ENCODE measurements around the gene CSNK1E. TPM values are rescaled to one million over a fixed set of nuclear protein-coding genes. Genes with fewer than 3 reads are reported as not detected.

The CSNK1E gene
- total and polyA plus RNA-seq, 2 experiments from 2014 or later, result 85.8 to 123 TPM

DNA sequence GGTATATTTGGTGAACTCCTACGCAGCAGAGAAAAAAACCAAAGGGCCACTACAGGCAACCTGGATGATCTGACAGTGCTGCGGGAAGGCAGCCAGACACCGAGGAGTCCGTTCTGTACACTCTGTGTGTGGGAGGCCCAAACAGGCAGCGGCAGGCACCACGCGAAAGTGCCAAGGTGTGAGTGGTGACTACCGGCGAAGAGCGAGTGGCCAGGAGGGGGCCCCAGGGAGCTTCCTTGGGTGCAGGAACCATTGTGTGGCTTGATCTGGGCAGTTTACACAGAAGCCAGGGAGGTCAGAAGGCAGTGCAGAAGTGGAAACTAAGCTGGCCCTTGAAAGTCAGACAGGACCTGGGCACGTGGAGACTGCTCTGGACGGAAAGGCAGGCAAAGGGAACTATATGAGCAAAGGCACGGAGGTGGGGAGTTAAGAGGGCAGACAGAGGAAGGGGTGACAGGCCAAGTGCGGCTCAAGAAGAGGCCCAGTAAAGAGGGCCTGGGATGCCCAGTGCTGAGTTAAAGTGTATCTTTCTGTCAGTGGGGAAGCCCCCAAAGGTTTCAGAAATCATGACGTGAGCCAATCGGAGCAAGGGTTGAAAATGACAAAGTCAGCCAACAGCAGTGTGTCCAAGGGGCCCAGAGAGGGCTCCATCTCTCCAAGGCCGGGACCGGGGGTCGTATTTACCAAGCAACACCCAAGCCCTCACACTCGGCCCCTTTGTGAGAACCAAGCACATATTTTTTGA, 55.0 kb downstream of the CSNK1E start:
- Histone ChIP-seq H3K9me2 (replicated peaks; ENCODE audit: insufficient read depth) (no peaks in the 10 kb centered on the region), H4K20me1 (ENCODE audit: insufficient read depth, poor library complexity, severe bottlenecking) (peaks cover 36% of the 10 kb centered on the region), H3K4me2 (no peak overlapping the region), H3K27ac (no peak overlapping the region), H3K4me1 (ENCODE audit: insufficient read depth) (peaks cover 42% of the 10 kb centered on the region), H3K27me3 (no peaks in the 10 kb centered on the region), H3K79me2 (peaks cover 99% of the 10 kb centered on the region), H2AFZ (no peak overlapping the region), H3K9me3 (ENCODE audit: low read depth) (no peaks in the 10 kb centered on the region), H3K4me3 (no peak overlapping the region), H3K36me3 (replicated peaks; ENCODE audit: insufficient read depth, low read depth) (no peaks in the 10 kb centered on the region)
- TF ChIP-seq EZH2phosphoT487 (IDR thresholded peaks at IDR 0.05; ENCODE audit: low read depth, severe bottlenecking, unreplicated experiment) (no peak), EZH2 (IDR thresholded peaks at IDR 0.05; ENCODE audit: borderline replicate concordance) (no peak)
- TF ChIP-seq, protein P1, sequence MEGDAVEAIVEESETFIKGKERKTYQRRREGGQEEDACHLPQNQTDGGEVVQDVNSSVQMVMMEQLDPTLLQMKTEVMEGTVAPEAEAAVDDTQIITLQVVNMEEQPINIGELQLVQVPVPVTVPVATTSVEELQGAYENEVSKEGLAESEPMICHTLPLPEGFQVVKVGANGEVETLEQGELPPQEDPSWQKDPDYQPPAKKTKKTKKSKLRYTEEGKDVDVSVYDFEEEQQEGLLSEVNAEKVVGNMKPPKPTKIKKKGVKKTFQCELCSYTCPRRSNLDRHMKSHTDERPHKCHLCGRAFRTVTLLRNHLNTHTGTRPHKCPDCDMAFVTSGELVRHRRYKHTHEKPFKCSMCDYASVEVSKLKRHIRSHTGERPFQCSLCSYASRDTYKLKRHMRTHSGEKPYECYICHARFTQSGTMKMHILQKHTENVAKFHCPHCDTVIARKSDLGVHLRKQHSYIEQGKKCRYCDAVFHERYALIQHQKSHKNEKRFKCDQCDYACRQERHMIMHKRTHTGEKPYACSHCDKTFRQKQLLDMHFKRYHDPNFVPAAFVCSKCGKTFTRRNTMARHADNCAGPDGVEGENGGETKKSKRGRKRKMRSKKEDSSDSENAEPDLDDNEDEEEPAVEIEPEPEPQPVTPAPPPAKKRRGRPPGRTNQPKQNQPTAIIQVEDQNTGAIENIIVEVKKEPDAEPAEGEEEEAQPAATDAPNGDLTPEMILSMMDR (IDR thresholded peaks at IDR 0.05; ENCODE audit: poor library complexity), result peak; percentile 39
- no peak for DNase-seq (ENCODE audit: low spot score)
- 80% methylated on average over 20 of the region's 20 CpGs for WGBS (ENCODE audit: low lambda C conversion rate, missing lambda C conversion rate)

DNA sequence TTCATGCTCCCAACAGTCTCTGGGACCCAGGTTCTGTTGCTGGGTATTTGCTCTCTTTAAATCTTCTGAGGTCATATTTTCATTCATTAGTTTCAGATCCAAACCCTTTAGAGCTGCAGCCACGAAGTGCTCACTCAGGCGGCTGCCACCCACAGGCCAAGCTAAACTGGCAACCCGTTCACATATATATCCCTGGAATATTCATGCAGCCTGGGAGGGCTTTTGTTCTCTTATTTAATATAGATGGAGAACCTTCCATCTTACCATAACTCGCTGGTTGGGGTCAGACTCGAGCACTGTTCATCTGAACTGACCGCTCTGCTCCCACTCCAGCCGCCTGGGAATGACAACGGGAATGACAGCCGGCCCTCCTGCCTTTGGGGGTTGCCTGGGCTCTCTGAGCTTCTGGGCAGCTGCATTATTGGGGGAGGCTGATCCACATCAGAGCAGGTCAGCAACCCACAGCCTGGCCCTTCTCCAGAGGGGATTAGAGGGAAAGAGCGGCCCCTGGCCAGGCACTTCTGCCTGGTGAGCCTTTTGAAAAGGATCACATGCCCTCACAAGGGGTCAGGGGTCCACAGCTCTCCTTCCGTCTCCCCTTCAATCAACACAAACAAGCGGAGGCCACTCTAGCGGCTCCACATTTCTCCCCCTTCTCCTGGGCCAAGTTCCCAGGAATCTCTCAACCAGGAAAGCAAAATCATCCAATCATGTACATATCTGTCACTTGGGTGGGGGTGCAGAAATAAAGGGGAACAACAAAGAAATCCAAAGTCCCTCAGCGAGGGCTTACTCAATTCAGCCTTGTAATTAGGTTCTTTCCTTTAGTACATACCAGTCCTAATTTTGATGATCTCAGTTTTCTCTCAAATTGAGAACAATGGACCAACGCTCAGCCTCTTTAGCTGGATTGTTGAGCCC, 56.2 kb downstream of the CSNK1E start:
- WGBS (ENCODE audit: low lambda C conversion rate, missing lambda C conversion rate), result 73% methylated on average over 15 of the region's 15 CpGs
- Histone ChIP-seq H3K4me2 (peak overlapping the region; percentile 51), H3K27ac (peak overlapping the region; percentile 47)

DNA sequence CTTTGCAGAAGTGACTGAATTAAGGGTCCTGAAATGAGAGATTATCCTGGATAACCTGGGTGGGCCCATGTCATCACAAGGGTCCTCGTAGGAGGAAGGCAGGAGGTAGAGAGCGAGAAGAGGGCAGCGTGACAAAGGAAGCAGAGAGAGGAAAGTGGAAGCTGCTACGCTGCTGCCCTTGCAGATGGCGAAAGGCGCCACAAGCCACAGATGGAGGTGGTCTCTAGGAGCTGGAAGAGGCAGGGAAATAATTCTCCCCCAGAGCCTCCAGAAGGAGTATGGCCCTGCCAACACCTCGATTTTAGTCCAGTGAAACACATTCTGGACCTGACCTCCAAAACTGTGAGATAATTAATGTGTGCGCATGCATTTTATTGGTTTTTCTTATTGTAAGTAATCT, 57.9 kb downstream of the CSNK1E start:
- Histone ChIP-seq H4K20me1 (ENCODE audit: insufficient read depth, poor library complexity, severe bottlenecking) (peaks cover 9% of the 10 kb centered on the region), H3K4me3 (no peak overlapping the region), H3K9me3 (ENCODE audit: low read depth) (no peaks in the 10 kb centered on the region), H3K36me3 (replicated peaks; ENCODE audit: insufficient read depth, low read depth) (no peaks in the 10 kb centered on the region), H2AFZ (no peak overlapping the region), H3K27ac (peak overlapping the region; percentile 93), H3K9me2 (replicated peaks; ENCODE audit: insufficient read depth) (no peaks in the 10 kb centered on the region), H3K79me2 (peaks cover 99% of the 10 kb centered on the region), H3K4me1 (ENCODE audit: insufficient read depth) (peaks cover 34% of the 10 kb centered on the region), H3K4me2 (no peak overlapping the region), H3K27me3 (no peaks in the 10 kb centered on the region)
- DNase-seq (ENCODE audit: low spot score), result no peak
- WGBS (ENCODE audit: low lambda C conversion rate, missing lambda C conversion rate), result 83% methylated on average over 8 of the region's 8 CpGs
- TF ChIP-seq EZH2phosphoT487 (IDR thresholded peaks at IDR 0.05; ENCODE audit: low read depth, severe bottlenecking, unreplicated experiment) (no peak), EZH2 (IDR thresholded peaks at IDR 0.05; ENCODE audit: borderline replicate concordance) (no peak)
- TF ChIP-seq, protein P1 (IDR thresholded peaks at IDR 0.05; ENCODE audit: poor library complexity), result no peak

More for the DNA sequence above, 56.2 kb downstream of the CSNK1E start:
- Histone ChIP-seq H3K4me3 (no peak overlapping the region), H3K9me2 (replicated peaks; ENCODE audit: insufficient read depth) (no peaks in the 10 kb centered on the region), H3K79me2 (peaks cover 99% of the 10 kb centered on the region), H3K27me3 (no peaks in the 10 kb centered on the region), H4K20me1 (ENCODE audit: insufficient read depth, poor library complexity, severe bottlenecking) (peaks cover 26% of the 10 kb centered on the region), H3K36me3 (replicated peaks; ENCODE audit: insufficient read depth, low read depth) (no peaks in the 10 kb centered on the region), H3K9me3 (ENCODE audit: low read depth) (no peaks in the 10 kb centered on the region), H2AFZ (no peak overlapping the region), H3K4me1 (ENCODE audit: insufficient read depth) (peaks cover 37% of the 10 kb centered on the region)
- no peak for DNase-seq (ENCODE audit: low spot score)
- no peak for TF ChIP-seq EZH2 (IDR thresholded peaks at IDR 0.05; ENCODE audit: borderline replicate concordance)
- TF ChIP-seq EZH2phosphoT487 (IDR thresholded peaks at IDR 0.05; ENCODE audit: low read depth, severe bottlenecking, unreplicated experiment), result no peak
- TF ChIP-seq, protein P1 (IDR thresholded peaks at IDR 0.05; ENCODE audit: poor library complexity), result no peak
